ENCODE results near the gene CRYGD.
"Not testable (repeated sequence)": the region's sequence is repeated elsewhere in the genome, so short reads cannot be mapped to it uniquely, and the experiment has no call there.

CRYGD gene

DNA sequence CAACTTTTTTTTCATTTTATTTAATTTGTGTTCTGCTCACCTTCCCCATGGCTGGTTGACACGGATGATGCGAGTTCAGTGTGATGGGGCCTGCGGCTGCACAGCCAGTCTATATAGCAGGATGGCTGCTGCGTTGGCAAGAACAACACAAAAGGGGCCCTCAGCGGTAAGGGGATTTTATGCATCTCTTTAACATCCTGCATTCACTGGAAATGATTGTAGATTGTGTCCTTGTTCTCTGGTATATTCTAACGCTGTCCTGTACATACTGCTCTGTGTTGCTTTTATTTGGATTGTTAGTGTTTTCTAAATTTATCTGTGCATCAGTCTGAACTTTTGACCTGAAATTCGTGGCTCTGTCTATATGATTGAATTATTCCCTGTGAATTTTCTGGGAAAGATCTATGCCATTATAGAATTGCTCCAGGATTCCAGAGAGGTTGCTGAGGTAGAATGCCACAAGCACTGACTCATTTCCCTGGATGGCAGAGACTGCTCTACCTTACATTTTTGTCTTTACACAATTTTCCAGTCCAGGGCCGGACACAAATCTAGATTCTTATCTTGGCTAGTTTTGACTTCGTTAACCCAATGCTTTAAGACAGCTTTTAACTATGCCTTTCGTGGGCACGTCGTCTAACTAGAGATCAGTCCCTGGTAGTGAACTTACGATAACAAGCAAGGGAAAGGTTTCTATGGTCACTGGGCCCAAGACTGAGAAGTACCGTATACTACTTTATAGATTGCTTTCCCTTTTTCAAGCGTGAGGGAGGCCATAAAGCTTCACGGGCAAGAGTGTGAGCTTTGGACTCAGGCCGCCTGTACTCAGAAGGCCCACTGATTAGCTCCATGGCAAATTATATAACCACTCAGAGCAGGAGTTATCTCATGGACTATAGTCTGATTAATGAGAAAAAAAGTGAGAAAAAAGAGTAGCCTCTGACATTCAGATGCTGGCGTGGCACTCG is 5.7 kb upstream of the CRYGD start, which contains the start of gene CRYGC:
CRYGC (minus strand) TSS at position 85 of the 968 bp plus-strand sequence; CDS start at position 49, 36 bp downstream.
- DNase-seq (ENCODE audit: low spot score): no peak

DNA sequence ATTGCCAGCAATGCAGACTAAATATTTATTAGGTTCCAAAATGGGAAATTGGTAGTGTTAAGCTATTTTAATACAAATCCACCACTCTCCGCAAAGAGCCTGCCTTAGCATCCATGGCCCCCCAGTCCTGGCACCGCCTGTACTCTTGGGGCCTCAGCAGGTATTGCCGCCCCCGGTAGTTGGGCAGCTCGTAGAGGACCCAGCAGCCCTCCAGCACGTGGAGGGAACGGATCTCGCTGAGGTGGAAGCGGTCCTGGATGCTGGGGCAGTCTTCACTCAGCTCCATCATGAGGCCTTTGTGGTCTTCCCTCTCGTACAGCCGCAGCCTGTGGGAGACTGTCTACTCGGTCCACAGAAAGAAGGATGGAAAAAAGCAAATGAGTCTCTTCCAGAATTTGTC is 3.8 kb upstream of the CRYGD start:
- DNase-seq (ENCODE audit: low spot score): no peak

DNA sequence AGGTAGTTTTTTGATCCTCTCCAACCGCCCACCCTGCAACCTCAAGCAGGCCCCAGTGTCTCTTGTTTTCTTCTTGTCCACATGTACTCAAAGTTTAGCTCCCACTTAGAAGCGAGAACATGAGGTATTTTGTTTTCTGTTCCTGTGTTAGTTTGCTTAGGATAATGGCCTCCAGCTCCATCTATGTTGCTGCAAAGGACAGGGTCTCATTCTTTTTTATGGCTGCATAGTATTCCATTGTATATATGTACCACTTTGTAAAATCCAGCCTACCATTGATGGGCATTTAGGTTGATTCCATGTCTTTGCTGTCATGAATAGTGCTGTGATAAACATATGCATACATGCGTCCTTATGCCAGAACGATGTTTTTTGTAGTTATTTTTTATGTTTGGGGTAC is 2.8 kb upstream of the CRYGD start:
- no peak for DNase-seq (ENCODE audit: low spot score)

DNA sequence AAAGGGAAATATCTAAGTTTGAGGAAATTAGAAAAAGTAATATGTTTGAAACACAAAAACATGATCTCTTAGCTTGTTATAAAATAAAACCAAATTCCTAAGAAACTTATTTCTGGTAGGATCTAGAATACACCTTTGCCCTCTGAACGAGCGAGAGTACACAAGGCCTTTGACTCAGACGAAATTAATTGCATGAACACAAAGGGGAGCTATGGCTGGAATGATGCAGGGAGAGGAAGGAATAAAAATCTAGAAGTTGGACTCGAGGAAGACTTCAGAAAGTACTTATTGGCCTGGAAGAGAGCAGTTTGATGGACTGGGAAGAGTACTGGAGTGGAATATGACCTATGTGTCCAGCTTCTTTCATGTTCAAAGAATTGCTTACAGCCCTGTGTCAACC is 927 bp upstream of the CRYGD start:
- no peak for DNase-seq (ENCODE audit: low spot score)

DNA sequence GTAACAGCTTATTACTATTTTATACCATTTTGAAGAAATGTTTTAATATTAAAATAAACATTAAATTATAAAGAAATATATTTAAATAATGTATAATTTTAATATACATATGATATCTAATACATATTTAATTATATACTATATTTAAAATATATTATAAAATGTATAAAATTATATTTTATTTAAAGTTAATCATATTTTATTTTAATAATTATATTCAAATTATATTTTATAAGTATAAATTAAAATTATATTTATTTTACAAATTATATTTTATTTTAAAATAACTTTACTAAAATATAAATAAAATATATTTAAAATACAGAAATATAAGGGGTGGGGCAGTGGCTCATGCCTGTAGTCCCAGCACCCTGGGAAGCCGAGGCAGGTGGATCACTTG is 2.1 kb downstream of the CRYGD start:
- DNase-seq (ENCODE audit: low spot score): no peak

DNA sequence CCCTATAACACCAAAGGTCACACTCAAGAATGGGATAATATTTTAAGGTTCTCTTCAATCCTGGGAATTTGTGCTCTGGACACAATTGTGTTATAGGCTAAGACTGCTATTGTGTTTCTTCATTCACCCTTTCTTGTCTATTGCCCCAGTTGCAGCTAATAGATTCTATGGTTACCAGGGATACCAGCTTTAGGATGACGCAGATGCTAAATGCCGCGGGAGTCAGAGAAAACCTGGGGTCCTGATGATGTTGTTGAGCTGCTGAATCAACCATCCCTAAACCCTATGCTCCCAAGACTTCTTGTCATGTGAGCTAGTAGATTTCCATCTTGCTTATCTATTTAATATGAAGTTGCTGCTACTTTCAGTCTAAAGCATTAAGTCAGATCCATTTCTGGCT is 5.4 kb downstream of the CRYGD start:
- no peak for DNase-seq (ENCODE audit: low spot score)

DNA sequence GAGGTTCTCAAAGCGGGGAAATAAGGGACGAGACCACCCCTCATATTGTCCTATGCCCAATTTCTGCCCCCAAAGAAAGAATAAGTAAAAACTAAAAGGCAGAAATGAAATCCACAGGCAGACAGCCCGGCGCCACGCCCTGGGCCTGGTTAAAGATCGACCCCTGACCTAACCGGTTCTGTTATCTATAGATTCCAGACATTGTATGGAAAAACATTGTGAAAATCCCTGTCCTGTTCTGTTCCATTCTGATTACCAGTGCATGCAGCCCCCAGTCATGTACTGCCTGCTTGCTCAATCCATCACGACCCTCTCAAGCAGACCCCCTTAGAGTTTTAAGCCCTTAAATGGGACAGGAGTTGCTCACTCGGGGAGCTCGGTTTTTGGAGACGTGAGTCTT is 6.9 kb downstream of the CRYGD start:
- DNase-seq (ENCODE audit: low spot score): not testable (repeated sequence)

DNA sequence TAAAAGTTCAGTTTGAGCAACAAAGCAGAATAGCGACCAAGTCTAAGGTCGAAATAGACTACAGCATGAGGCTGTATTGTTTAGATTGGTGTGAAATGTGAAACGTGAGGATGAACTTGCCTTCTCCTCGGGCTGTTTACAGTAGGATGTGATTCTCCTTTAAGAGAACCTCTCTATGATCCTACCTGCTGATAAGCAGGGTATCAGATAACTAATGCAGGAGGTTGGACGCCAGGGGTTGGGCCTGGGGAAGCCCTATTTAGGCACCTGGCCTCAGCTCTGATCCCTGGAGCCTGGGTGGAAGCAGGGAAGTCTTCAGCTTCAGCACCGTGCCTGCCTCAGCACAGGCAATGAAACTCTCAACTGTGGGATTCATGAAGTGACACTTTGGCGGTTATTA is 11.4 kb downstream of the CRYGD start:
- no peak for DNase-seq (ENCODE audit: low spot score)

DNA sequence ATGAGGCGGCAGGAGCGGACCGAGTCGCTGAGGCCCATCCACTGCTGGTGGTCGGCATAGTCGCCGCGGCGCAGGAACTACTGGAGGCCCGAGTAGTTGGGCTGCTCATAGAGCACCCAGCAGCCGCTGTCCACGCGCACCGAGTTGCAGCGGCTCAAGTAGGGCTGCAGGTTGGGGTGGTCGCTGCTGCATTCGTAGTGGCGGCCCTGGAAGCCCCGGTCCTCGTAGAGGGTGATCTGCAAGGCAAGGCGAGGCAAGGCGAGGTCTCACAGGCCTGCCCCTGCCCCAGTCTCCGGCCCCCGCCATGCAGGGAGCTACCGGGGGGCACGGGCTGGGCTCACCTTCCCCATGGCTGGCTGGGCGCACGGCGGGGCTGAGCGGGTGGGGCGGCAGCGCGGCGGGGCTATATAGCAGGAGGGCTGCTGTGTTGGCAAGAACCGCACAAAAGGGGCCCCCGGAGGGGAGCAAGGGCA is 12.0 kb downstream of the CRYGD start:
- not testable (repeated sequence) for DNase-seq (ENCODE audit: low spot score)

DNA sequence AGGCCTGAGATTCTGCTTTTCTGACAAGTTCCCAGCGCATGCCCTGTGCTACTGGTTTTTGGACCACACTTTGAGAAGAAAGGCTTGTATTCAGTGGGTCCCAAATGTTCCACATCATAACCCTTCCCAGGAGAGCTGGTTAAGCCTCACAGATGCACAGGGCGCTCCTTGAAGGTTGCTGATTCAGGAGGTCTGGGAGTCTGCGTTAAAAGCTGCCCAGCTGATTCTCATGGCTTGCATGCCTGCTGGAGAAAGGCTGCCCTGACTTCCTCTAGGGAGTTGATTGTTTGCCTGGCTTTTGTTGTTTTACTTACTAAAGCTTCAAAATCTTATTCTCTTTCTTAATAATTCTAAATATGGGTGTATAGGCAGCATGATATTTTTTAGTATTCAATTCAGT is 20.7 kb downstream of the CRYGD start:
- no peak for DNase-seq (ENCODE audit: low spot score)

DNA sequence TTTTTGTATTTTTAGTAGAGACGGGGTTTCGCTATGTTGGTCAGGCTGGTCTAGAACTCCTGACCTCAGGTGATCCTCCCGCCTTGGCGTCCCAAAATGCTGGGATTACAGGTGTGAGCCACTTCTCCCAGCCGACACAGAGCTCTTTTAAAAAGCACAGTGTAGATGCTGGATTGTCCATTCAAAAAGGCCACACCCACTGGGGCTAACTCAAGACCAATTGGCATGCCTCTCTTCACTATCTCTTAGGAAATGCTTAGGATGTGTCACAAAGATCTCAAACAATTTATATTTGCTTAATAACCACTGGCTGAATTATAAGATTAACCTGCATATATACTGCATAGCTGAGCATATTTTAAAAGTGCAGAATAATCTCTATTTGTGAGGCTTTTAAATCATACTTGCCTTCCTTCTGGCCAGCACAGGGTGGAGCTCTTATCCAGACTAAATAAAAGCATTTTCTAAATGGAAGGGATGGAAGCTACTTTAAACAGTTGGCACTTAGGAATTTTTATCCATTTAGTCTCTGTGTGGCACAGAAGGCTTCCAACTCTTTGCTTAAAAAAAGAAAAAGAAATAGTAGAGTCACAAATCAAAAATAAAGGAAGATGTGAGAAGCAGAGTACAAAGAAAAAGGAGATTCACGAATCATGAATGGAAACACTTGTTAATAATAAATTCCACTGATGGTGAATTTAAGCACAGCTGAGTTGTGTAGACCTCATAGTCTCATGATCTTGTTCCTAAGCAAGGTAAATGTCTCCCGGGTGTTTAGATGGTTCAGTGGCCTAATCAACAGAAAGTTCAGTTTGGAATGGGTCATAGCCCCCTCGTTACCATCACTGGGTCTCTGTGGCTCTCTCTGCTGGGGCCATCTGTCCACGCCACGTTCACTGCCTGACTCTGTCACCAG is 22.4 kb downstream of the CRYGD start:
- DNase-seq (ENCODE audit: low spot score): peak; percentile 58

DNA sequence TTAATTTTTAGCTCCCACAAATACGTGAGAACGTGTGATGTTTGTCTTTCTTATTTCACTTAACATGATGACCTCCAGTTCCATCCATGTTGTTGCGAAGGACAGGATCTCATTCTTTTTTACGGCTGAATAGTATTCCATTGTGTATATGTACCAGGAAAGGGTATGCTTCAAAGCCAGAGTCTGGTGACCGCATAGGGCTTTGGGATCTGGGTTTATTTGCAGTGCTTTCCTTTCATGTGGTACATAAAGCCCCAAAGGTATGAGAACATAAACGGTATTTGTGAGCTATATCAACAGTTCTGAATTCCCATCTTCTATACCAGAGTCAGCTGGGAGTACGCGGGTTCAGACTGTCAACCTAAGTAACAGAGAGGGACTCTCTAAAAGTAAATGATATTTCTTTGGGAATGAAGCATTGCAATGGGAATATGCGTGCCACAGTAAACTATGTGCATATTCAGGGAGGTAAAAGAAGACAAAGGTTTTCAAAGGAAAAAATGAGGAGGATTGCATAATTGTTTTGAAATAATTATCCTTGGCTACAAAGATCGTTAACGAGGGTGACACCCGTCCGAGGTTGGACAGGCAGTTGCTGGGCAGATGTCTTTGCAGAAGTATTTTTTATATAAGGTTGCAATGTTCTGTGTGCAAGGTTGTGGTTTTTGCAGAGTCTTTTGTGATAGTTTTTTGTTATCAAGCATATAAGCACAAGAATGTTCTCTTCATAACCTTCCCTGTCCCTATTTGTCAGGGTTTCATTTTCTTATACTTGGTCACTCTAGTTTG is 24.4 kb downstream of the CRYGD start:
- no peak for DNase-seq (ENCODE audit: low spot score)

DNA sequence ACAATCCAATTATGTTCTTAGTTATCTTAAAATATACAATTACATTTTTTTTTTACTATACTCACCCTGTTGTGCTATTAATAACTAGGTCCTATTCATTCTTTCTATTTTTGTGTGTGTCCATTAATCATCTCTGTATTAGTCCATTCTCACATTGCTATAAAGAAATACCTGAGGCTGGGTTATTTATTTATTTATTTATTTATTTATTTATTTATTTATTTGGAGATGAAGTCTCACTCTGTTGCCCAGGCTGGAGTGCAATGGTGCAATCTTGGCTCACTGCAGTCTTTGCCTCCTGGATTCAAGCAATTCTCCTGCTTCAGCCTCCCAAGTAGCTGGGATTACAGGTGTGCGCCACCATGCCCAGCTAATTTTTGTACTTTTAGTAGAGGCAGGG is 25.6 kb downstream of the CRYGD start:
- not testable (repeated sequence) for DNase-seq (ENCODE audit: low spot score)

DNA sequence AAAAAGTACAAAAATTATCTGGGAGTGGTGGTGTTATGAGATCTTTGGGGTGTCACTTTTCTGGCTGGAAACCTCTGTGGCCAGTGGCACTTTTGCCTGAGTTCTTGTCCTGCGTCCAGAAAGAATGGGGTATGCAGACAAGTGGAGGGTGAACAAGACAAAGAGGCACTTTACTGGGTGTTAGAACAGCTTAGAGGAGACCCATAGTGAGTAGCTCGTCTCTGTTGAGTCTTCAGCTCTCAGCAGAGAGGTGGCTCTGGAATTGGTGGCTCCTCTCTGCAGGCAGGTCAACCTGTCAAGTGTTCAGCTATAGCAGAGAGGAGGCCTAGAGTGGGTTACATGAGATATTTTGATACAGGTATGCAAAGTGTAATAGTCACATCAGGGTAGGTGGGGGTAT is 26.1 kb downstream of the CRYGD start:
- DNase-seq (ENCODE audit: low spot score): no peak

DNA sequence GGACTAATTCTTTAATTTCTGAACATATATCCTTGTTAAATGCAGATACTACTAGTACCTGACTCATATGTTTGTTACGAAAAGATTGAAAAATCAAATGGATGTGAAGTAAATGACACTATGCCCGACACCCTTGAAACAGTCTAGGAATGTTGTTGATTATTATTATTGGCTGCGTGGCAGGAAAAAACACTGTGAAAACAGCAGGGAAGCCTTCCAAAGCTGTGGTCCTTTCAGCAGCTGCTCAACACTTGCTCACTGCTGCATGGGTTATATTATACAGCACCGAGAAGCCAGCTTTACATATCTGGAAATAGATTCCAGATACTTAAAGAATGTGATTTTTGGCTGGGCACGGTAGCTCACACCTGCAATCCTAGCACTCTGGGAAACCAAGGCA is 26.5 kb downstream of the CRYGD start:
- DNase-seq (ENCODE audit: low spot score): no peak

DNA sequence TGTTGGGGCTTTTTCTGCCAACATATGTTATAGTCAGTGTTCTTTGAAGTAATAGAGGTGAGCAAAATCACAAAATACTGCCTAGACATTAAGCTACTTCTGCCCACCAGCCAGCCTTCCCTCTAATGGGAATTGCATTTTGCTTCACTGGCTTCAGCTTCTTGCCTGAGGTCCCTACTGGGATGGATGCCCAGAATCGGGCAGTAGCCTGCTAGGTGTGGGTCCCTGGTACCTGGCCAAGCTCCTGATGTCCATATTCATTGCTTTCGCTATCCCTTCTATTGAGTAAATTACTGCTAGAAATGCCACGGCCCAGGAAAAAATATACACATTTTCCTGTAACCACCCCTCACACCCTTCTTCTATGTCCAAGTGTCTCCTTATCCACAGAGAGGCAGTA is 27.0 kb downstream of the CRYGD start:
- no peak for DNase-seq (ENCODE audit: low spot score)

DNA sequence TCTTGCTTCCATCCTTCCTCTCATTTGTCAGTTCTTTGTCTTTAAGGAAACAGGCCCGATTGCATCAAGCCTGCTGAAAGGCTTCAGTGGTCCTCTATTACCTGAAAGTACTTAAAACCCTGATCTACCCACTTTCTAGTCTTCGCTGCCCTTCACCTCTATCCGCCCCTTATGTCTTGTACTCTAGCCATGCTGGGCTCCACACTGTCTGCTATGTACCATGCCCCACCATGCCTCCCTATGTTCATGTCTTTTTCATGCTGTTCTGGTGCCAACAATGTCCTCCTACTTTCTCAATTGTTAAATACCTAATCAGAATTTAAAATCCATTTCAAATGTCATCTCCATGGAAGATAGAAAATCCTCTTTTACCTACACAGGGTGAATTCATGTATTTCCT is 28.2 kb downstream of the CRYGD start:
- DNase-seq (ENCODE audit: low spot score): no peak

DNA sequence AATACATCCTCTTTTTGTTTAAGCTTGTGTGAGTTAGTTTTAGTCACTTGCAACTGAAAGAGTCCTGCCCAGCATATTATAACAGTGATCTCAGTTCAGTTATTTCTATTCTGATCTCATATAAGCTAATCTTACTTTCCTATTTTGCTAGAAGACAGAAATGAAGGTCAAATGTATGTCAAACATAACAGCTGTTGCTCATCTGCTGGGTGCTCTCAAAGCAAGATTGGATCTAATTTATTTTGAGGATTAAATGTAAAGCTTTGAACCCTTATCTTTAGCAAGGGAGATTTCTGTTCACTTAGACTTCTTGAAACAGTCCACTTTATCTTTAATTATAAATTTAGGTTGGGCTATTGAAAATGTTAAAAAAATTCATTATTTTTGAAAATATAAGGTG is 31.2 kb downstream of the CRYGD start:
- no peak for DNase-seq (ENCODE audit: low spot score)

DNA sequence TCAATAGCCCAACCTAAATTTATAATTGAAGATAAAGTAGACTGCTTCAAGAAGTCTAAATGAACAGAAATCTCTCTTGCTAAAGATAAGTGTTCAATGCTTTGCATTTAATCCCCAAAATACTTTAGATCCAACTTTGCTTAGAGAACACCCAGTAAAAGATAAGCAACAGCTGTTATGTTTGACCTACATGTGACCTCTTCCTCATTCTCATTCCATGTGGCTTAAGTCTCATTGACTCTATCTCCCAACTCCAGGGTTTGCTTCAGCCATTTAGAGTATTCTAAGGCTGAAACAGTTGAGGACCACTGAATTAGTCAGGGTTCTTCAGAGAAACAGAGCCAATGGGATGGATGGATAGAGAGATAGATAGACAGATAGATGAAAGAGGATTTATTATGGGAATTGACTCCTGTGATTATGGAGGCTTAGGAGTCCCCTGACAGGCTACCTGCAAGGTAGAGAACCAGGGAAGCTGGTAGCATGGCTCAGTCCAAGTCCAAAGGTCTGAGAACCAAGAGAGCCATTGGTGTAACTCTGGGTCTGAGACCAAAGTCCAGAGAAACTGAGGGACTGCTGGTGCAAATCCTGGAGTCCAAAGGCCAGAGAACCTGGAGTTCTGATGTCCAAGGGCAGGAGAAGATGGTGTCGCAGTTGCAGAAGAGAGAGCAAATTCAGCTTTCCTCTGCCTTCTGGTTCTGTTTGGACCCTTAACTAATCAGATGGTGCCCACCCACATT is 32.1 kb downstream of the CRYGD start:
- no peak for DNase-seq (ENCODE audit: low spot score)

DNA sequence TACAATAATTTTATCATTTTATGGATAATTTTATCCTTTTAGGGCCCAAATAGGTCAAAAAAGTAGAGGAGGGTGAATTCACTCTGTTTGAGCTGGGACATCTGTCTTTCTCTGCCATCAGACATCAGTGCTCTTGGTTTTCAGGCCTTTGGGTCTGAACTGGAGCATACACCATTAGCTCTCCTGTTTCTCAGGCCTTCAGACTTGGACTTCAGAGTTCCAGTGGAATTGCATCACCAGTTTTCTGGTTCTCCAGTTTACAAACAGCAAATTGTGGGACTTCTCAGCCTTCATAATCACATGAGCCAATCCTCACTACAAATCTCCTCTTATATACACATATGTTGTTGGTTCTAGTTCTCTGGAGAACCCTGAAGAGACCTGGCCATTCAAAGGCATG is 33.9 kb downstream of the CRYGD start:
- DNase-seq (ENCODE audit: low spot score): no peak

DNA sequence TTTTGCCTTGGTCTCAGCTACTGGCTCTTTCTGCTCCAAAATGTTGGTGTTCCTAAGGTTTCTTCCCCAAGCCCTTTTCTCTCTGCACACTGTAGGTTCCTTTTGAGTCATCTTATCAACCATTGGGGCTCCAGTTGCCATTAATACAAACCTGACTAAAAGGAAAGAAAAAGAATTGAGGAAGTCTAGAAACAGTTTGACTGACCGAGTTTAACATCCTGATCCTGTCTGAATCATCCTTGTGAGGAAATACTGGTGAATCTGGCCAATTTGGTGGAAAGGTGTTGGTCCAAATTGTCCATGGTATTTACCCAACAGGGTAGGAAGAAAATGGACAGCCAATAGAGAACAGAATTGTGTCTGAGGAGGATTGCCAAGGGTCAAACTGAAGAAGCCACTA is 38.3 kb downstream of the CRYGD start:
- DNase-seq (ENCODE audit: low spot score): no peak
